Effector memory CD4-positive, alpha-beta T cell (primary cell): Measurements from ENCODE around the gene SURF6.
A peak's percentile ranks its signal among the peaks of the same experiment; 100 is the strongest.
"Not testable (repeated sequence)": the region's sequence is repeated elsewhere in the genome, so short reads cannot be mapped to it uniquely, and the experiment has no call there.

Source experiments
- DNase-seq, 3 donors: peaks; one replicate each; pipeline ENCODE4 v3.0.0-alpha.2; 2020
- H3K27ac ChIP-seq: 2 replicates; pipeline ENCODE4 v1.7.0; 2013; ENCODE audit warnings: mild to moderate bottlenecking, low read length, moderate library complexity; ENCODE audit not compliant: insufficient read depth, poor library complexity, severe bottlenecking
- H3K27me3 ChIP-seq: replicated peaks from 2 replicates; pipeline ENCODE4 v1.7.0; 2013; ENCODE audit warnings: mild to moderate bottlenecking, low read length; ENCODE audit not compliant: insufficient read depth, control insufficient read depth, poor library complexity, severe bottlenecking
- H3K36me3 ChIP-seq: 2 replicates; pipeline ENCODE4 v1.7.0; 2013; ENCODE audit warnings: mild to moderate bottlenecking, low read length, moderate library complexity; ENCODE audit not compliant: control insufficient read depth, insufficient read depth
- H3K4me1 ChIP-seq: 2 replicates; pipeline ENCODE4 v1.7.0; 2013; ENCODE audit warnings: low read length, mild to moderate bottlenecking; ENCODE audit not compliant: control insufficient read depth, insufficient read depth, poor library complexity, severe bottlenecking
- H3K4me3 ChIP-seq: 2 replicates; pipeline ENCODE4 v1.7.0; 2013; ENCODE audit warnings: low read length, low read depth, mild to moderate bottlenecking; ENCODE audit not compliant: insufficient read depth, poor library complexity, severe bottlenecking
- H3K9me3 ChIP-seq: 2 replicates; pipeline ENCODE4 v1.7.0; 2013; ENCODE audit warnings: mild to moderate bottlenecking, low read length, moderate library complexity; ENCODE audit not compliant: control insufficient read depth

The SURF6 gene

DNA sequence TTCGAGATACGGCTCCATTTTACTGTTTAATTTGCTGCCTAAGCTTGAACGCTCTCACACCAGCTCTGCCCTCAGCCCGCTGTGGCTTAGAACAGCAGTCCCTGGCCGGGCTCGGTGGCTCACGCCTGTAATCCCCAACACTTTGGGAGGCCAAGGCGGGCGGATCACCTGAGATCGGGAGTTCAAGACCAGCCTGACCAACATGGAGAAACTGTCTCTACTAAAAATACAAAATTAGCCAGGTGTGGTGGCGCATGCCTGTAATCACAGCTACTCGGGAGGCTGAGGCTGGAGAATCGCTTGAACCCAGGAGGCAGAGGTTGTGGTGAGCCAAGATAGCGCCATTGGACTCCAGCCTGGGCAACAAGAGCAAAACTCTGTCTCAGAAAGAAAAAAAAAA, 41.3 kb upstream of the SURF6 start:
- H3K4me1 ChIP-seq, result peaks cover 27% of the 10 kb centered on the region
- H3K9me3 ChIP-seq, H3K4me3 ChIP-seq, DNase-seq, H3K27ac ChIP-seq, H3K36me3 ChIP-seq, H3K27me3 ChIP-seq: not testable (repeated sequence)

DNA sequence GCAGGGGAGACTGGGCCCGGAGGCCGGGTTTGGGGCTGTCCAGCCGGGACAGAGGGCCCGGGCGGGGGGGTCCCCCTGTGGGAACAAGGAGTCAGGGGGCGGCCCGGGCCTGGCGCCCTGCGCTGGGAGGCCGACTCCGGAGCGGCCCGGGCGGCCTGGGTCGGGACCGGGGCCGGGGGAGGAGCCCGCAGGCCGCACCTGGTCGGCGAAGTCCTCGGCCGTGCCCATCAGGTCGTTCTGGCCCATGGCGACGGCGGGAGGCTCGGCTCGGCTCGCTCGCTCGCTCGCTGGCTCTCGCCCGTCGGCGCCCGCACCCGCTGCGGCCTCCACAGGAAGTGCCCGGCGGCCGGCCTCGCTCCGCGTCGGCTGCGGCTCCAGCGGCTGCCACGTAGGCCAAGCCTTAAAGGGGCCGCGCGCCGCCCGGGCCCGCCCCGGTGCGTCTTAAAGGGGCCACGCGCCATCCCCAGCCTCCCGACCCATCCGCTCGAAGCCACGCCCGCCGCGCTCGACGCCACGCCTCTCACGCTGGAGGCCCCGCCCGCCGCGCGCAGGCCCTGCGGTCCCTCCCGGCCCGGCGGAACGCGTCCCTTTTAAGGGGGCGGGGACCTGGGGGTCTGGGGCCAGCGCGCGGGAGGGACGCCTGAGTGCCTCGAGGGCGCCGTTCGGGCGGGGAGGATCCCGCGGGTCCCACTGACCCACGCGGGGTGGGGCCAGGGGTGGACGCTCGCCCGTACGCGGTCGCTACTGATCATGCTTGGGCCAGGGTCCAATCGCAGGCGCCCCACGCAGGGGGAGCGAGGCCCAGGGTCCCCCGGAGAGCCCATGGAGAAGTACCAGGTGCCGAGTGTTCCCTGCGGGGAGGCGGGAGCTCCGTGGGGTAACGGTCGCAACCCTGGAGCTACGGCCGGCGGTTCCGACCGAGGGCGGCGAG, 40.0 kb upstream of the SURF6 start, which contains the start of the genes STKLD1 and SURF4:
Gene STKLD1 (plus strand): TSS at position 643 of the 931 bp plus-strand sequence. CDS start 108 bp downstream, at position 751.
Gene SURF4 (minus strand): TSS at position 337 of the 931 bp plus-strand sequence. CDS start 91 bp downstream, at position 246.
- Histone ChIP-seq H3K4me1 (peaks cover 40% of the 10 kb centered on the region), H3K4me3 (peak within 1 kb of the TSS; percentile 71), H3K27me3 (no peaks in the 10 kb centered on the region), H3K27ac (peak within 1 kb of the TSS; percentile 92), H3K9me3 (no peaks in the 10 kb centered on the region), H3K36me3 (no peaks in the 10 kb centered on the region)
- DNase-seq, result peak; percentile 87 to 88 (median 87)

DNA sequence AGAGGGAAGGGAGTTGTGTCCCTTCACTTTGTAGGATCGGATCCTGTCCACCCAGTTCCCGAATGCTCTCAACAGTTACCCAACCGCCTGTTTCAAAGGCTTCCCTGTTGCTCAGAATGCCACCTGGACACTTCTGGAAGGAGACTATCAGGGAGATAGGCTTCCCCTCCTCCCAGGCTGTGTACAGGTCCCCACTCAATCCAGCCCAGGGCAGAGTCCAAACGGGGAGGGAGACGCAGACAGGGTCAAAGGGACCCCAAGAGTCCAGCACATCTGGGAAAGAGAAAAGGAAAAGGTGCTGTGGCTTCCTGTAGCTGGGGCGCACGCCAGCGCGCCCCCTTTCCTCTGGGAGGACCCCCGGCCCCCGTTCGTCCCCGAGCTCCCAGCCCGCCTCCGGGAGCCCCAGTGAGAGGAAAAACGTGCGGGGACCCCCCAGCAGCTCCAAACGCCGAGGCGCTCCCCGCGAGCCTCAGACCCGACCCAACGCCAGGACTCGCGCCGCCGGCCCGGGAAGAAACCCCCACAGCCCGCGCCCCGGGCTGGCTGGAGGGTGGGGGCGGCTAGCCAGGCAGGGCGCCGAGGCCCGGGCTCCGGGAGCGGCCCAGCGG, 39.2 kb upstream of the SURF6 start:
- Histone ChIP-seq H3K9me3 (no peaks in the 10 kb centered on the region), H3K4me1 (peaks cover 48% of the 10 kb centered on the region), H3K27me3 (no peaks in the 10 kb centered on the region), H3K4me3 (peak overlapping the region; percentile 71), H3K36me3 (no peaks in the 10 kb centered on the region), H3K27ac (peak overlapping the region; percentile 92)
- no peak for DNase-seq

DNA sequence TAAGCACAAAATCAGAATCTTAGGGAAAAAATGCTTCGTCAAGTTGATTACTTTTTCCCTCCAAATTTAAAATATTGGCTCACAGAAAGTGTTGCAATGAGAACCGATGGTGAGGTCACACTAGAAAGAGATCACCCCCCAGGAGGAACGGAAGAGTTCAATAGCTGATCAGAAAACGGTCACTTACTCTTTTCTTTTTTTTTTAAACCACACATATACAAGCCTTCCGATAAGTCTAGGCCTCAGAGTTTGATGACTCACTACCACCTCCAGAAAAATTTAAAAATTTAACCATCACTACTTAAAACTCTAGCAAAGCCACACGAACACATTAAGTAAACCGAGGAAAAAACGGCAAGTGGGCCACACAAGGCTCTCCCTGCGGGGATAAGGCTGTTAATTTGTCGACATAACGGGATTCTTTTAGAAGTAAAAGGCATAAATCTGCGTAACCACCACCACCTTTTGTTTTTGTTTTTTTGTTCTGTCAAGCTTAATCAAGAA, 38.7 kb upstream of the SURF6 start:
- H3K4me1 ChIP-seq, result peaks cover 53% of the 10 kb centered on the region
- H3K36me3 ChIP-seq, result peaks cover 5% of the 10 kb centered on the region
- H3K27ac ChIP-seq, result peak overlapping the region; percentile 92
- H3K27me3 ChIP-seq, result no peaks in the 10 kb centered on the region
- H3K9me3 ChIP-seq, result no peaks in the 10 kb centered on the region
- H3K4me3 ChIP-seq, result peak overlapping the region; percentile 71
- DNase-seq, result peak in 1 of 3 donors; percentile 5

DNA sequence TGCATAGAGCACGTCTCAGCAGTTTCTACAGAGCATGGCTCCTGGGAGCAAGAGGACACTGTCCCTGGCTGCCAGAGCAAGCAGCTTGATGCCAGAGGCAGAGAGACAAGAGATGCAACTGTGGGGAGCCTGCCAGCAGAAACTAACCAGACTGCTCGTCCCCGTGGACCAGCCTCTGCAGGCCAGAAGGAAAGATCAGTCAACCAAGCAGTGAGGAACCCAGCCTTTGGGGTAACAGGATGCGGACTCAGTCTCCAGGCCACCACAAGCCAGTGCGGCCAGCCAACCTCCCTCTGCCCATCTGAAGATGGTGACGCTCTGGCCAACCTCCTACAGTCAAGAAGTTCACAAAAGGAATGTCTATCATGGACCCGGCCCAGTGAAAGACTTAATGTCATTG, 36.2 kb upstream of the SURF6 start:
- Histone ChIP-seq H3K4me3 (peak overlapping the region; percentile 54), H3K36me3 (peaks cover 15% of the 10 kb centered on the region), H3K4me1 (peaks cover 77% of the 10 kb centered on the region), H3K9me3 (no peaks in the 10 kb centered on the region), H3K27ac (peak overlapping the region; percentile 97), H3K27me3 (no peaks in the 10 kb centered on the region)
- no peak for DNase-seq

DNA sequence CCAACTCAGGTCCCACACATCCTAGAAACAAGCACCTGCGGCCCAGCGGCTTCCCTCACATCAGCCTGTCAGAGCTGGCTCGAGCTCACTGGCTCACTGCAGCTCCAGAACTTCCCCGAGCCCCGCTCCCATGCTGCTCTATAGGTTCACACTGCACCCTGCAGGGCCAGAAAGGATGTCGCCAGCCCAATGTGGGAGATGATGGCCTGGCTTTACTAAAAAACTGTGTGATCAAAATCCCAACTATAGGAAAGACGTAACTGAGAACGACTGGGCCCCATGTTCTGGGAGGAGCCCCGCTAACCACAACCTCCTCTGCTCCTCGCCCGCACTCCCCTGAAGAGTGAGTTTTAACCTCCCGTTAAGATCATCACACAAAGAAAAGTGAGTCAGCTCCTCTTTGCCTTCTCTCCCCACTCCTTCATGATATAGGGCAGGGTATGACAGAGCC, 35.3 kb upstream of the SURF6 start:
- Histone ChIP-seq H3K4me1 (peaks cover 77% of the 10 kb centered on the region), H3K9me3 (no peaks in the 10 kb centered on the region), H3K4me3 (peak overlapping the region; percentile 54), H3K27ac (peak overlapping the region; percentile 97), H3K36me3 (peaks cover 23% of the 10 kb centered on the region), H3K27me3 (no peaks in the 10 kb centered on the region)
- peak; percentile 57 to 72 (median 60) for DNase-seq

DNA sequence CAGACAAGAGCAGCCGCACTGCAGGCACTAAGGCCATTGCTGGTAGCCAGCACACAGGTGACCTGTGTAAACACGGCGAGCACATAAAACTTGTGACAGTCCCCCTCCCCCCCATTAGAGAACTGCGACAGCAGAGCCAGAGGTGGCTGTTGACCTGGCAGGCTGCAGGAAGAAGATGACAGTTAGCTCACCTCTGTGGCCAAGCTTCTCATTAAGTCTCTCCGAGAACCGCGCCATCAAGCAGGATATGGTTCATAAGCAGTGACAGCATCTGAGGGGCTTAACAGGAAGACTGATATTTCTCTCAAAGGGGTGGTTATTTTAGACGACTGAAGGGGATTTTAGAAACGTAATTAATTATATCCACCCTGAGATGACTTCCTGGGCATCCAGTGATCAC, 34.7 kb upstream of the SURF6 start:
- Histone ChIP-seq H3K4me1 (peaks cover 75% of the 10 kb centered on the region), H3K27me3 (no peaks in the 10 kb centered on the region), H3K36me3 (peaks cover 29% of the 10 kb centered on the region), H3K9me3 (no peaks in the 10 kb centered on the region), H3K4me3 (peak overlapping the region; percentile 54), H3K27ac (peak overlapping the region; percentile 97)
- DNase-seq, result peak in 2 of 3 donors; percentile 42 to 51

DNA sequence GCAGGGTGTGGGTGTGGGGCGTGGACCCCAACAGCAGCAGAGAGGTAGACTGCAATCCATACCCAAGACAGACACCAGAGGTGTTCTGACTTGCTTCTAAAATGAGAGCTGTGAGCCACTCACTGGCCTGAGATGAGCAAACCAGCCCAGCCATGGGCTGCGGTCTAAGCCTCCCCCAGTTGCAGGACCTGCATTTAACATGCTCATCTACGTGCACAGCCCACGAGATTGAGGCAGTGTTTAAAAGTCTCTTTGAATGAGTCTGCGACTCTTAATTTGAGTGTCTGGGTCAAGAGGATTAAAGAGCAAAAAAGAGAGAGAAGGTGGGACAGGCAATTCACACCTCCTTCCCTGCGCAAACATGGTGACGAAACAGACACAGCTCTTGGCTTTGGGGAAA, 33.9 kb upstream of the SURF6 start:
- H3K27me3 ChIP-seq, result no peaks in the 10 kb centered on the region
- no peak for DNase-seq
- H3K27ac ChIP-seq, result peak overlapping the region; percentile 97
- peaks cover 37% of the 10 kb centered on the region for H3K36me3 ChIP-seq
- no peaks in the 10 kb centered on the region for H3K9me3 ChIP-seq
- peak overlapping the region; percentile 54 for H3K4me3 ChIP-seq
- peaks cover 75% of the 10 kb centered on the region for H3K4me1 ChIP-seq

DNA sequence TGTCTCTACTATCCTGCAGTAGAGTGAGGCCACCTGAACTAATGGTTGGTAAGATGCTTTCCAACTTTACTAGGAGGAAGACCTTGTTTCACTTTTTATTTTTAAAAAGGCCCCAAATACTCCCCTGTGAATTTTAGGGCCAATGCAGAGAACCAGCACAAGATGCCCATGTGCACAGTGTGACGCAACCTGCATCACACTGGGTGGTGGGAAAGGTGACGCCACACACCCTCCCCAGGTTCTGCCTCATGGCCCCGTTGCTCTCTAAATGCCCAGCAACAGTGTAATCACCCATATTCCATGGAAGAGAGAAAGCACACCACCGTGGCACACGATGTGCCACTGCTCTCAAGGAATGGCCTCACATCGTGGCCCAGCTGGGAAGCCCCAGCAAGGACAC, 33.4 kb upstream of the SURF6 start:
- Histone ChIP-seq H3K27ac (peak overlapping the region; percentile 97), H3K27me3 (no peaks in the 10 kb centered on the region), H3K9me3 (no peaks in the 10 kb centered on the region), H3K4me1 (peaks cover 75% of the 10 kb centered on the region), H3K36me3 (peaks cover 42% of the 10 kb centered on the region), H3K4me3 (peak overlapping the region; percentile 54)
- no peak for DNase-seq
